Mammary epithelial cell (primary cell): ENCODE data around the gene CEP128.

Experiments used
- EZH2 ChIP-seq: IDR thresholded peaks from 2 replicates; pipeline ENCODE4 v1.6.1; 2012; ENCODE audit warnings: low read length, inconsistent platforms, borderline replicate concordance
- TF ChIP-seq, protein P1 (sequence below), 2 donors: IDR thresholded peaks in 1 of 2; conservative IDR thresholded peaks in 1 of 2; 2 replicates each; pipeline ENCODE4 v1.5.1; 2011 to 2012; ENCODE audit warnings: inconsistent platforms in 2 of 2, low read length in 2 of 2, mild to moderate bottlenecking in 2 of 2, control low read depth in 1 of 2, low read depth in 1 of 2; ENCODE audit not compliant: insufficient read depth in 1 of 2; ENCODE audit errors: extremely low read depth in 1 of 2

DNA sequence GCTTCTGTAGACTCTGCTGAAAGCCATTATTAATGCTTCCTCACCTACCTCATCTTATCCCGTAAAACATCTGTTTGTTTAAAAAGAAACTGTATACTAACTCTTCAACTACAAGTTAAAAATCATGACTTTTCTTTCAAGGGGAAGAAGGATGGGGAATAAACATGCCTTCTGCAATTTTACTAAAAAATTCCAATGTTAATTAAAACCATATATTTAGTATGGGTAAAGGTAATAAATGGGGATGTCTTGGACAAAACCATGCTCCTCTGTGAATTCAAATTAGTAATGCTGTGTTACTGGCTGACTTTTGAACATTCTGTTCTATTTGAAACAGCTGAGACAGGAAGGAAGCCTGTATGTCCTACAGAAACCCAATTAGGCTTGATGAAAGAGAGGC, 419.1 kb downstream of the CEP128 start:
- TF ChIP-seq, protein P1, sequence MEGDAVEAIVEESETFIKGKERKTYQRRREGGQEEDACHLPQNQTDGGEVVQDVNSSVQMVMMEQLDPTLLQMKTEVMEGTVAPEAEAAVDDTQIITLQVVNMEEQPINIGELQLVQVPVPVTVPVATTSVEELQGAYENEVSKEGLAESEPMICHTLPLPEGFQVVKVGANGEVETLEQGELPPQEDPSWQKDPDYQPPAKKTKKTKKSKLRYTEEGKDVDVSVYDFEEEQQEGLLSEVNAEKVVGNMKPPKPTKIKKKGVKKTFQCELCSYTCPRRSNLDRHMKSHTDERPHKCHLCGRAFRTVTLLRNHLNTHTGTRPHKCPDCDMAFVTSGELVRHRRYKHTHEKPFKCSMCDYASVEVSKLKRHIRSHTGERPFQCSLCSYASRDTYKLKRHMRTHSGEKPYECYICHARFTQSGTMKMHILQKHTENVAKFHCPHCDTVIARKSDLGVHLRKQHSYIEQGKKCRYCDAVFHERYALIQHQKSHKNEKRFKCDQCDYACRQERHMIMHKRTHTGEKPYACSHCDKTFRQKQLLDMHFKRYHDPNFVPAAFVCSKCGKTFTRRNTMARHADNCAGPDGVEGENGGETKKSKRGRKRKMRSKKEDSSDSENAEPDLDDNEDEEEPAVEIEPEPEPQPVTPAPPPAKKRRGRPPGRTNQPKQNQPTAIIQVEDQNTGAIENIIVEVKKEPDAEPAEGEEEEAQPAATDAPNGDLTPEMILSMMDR (conservative IDR thresholded peaks at IDR 0.05 in 1 of 2, IDR thresholded peaks at IDR 0.05 in 1 of 2; ENCODE audit: extremely low read depth in 1 of 2, insufficient read depth in 1 of 2, low read depth in 1 of 2, low read length in 2 of 2): no peak
- TF ChIP-seq EZH2: no peak
